ENCODE measurements around the gene PRKCH. TPM values are rescaled to one million over a fixed set of nuclear protein-coding genes. Genes with fewer than 3 reads are reported as not detected.
A peak's percentile ranks its signal among the peaks of the same experiment; 100 is the strongest.

Gene PRKCH
- total RNA-seq, 3 donors from 2014 or later (not counting 1 experiment from before 2014, with no cell fraction given) = 610 to 756 (median 618) TPM

DNA sequence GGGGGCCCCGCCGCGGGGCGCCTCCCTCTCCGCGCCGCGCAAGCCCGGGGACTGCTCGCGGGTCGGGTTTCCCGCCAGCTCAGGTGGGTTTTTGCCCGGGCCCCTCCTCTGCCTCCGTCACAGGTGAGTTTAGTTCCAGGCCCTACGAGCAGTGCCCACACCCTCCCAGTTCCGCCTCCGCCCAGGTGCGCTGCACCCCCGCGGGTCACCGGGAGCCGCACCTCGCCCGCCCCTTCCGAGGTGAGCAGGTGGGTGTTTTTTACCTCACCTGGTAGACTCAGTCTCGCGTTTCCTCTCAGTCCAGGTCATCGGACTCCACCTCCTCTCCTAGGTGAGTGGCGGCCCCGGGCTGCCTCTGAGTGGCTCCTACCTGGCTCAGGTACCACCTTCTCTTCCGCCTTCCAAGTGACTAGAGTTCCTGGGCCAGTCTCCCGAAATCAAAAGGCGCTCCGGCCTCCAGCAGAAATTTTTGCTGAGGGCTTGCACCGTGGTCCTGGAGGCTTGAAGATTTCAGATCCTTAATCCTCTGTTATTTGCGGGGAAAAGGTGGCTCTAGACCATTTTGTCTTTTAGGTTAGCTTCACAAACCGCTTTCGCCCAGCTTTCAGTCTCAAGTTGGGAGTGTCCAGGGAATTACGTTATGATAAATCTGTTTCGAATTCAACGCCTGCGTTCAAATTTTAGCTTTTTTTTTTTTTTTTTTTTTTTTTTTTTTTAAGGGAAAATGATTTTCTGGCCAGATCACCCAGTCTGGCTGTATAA is 40.0 kb upstream of the PRKCH start, which contains the start of gene TMEM30B:
Gene TMEM30B, minus strand, starts transcription at position 153 of the 762 bp plus-strand sequence. CDS start 191 bp downstream, outside the sequence.
- intact Hi-C loops (cut with micrococcal nuclease) = no loop called here
- Mint-ChIP-seq H3K36me3 (no peaks in the 10 kb centered on the region), H3K27ac (peak within 1 kb of the TSS; percentile 83 to 95), H3K4me1 (peaks cover 23 to 26% of the 10 kb centered on the region in 2 donors), H3K4me3 (peak within 1 kb of the TSS; percentile 95), H3K27me3 (ENCODE audit: low read depth in 2 of 2) (peaks cover 8 to 20% of the 10 kb centered on the region in 2 donors), H3K9me3 (no peaks in the 10 kb centered on the region)
- ATAC-seq (no peak), DNase-seq (no peak)
- no peaks in the 10 kb centered on the region for H3K9me3 ChIP-seq (ENCODE audit: control insufficient read depth, insufficient read depth, low read length)
- H3K4me1 ChIP-seq (ENCODE audit: control insufficient read depth, insufficient read depth, low read length) = peaks cover 16% of the 10 kb centered on the region
- no peaks in the 10 kb centered on the region for H3K27me3 ChIP-seq (ENCODE audit: control insufficient read depth, insufficient read depth, low read length)
- H3K4me3 ChIP-seq (ENCODE audit: low read length) = peak within 1 kb of the TSS; percentile 45
- peak within 1 kb of the TSS; percentile 69 for H3K27ac ChIP-seq (ENCODE audit: low read length)
- TF ChIP-seq, protein P1, sequence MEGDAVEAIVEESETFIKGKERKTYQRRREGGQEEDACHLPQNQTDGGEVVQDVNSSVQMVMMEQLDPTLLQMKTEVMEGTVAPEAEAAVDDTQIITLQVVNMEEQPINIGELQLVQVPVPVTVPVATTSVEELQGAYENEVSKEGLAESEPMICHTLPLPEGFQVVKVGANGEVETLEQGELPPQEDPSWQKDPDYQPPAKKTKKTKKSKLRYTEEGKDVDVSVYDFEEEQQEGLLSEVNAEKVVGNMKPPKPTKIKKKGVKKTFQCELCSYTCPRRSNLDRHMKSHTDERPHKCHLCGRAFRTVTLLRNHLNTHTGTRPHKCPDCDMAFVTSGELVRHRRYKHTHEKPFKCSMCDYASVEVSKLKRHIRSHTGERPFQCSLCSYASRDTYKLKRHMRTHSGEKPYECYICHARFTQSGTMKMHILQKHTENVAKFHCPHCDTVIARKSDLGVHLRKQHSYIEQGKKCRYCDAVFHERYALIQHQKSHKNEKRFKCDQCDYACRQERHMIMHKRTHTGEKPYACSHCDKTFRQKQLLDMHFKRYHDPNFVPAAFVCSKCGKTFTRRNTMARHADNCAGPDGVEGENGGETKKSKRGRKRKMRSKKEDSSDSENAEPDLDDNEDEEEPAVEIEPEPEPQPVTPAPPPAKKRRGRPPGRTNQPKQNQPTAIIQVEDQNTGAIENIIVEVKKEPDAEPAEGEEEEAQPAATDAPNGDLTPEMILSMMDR (IDR thresholded peaks at IDR 0.05) = no peak
- 21% methylated on average over 40 of the region's 43 CpGs for WGBS (ENCODE audit: insufficient coverage)
- H3K36me3 ChIP-seq (ENCODE audit: control insufficient read depth, insufficient read depth, low read length) = no peaks in the 10 kb centered on the region

DNA sequence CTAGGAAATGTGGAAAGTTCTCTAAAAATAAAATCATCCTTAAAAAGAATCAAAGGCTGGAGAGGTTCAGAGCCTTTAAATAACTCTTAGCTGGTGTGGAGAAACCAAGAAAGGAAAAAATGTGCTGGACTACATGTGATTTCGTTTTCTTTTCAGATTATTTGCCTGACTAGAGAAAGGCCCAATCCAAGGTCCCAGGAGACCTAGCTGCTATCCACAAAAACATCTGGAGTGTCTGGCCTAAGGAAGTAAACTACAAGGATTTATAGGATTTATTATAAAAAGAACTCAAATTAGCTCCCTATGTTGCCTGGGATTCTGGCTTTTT is 39.5 kb upstream of the PRKCH start:
- Mint-ChIP-seq H3K4me1 (peaks cover 25 to 27% of the 10 kb centered on the region in 2 donors), H3K9me3 (no peaks in the 10 kb centered on the region), H3K27ac (no peak overlapping the region), H3K4me3 (peak overlapping the region; percentile 89), H3K27me3 (ENCODE audit: low read depth in 2 of 2) (peaks cover 8 to 20% of the 10 kb centered on the region in 2 donors), H3K36me3 (no peaks in the 10 kb centered on the region)
- intact Hi-C loops (cut with micrococcal nuclease) = no loop called here
- H3K27ac ChIP-seq (ENCODE audit: low read length) = no peak overlapping the region
- TF ChIP-seq, protein P1 (IDR thresholded peaks at IDR 0.05) = no peak
- no peak overlapping the region for H3K4me3 ChIP-seq (ENCODE audit: low read length)
- peaks cover 16% of the 10 kb centered on the region for H3K4me1 ChIP-seq (ENCODE audit: control insufficient read depth, insufficient read depth, low read length)
- DNase-seq = no peak
- H3K9me3 ChIP-seq (ENCODE audit: control insufficient read depth, insufficient read depth, low read length) = no peaks in the 10 kb centered on the region
- WGBS (ENCODE audit: insufficient coverage) = 80% methylated on average over 1 of the region's 1 CpG
- H3K27me3 ChIP-seq (ENCODE audit: control insufficient read depth, insufficient read depth, low read length) = no peaks in the 10 kb centered on the region
- no peaks in the 10 kb centered on the region for H3K36me3 ChIP-seq (ENCODE audit: control insufficient read depth, insufficient read depth, low read length)
- no peak for ATAC-seq

DNA sequence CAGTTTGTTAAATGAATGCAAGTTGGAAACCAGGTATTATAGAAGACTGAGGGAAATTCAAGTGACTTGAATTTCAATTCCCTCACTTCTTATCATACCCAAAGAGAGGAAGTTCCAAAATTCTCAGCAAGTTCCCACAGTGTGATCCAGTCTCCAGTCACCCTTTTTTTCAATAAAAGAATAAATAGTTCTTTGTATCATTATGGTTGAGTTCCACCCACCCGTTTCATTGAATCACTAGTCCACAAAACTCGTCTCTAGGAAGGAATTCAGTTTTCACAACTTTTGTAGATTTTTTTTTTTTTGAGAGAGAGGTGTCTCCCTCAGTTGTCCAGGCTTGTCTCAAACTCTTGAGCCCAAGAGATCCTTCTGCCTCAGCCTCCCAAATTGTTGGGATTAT is 38.6 kb upstream of the PRKCH start:
- H3K27me3 Mint-ChIP-seq (ENCODE audit: low read depth in 2 of 2) = peaks cover 2 to 20% of the 10 kb centered on the region in 2 donors
- H3K27ac Mint-ChIP-seq = no peak overlapping the region
- no peak overlapping the region for H3K4me3 Mint-ChIP-seq
- H3K36me3 ChIP-seq (ENCODE audit: control insufficient read depth, insufficient read depth, low read length) = no peaks in the 10 kb centered on the region
- no peaks in the 10 kb centered on the region for H3K36me3 Mint-ChIP-seq
- WGBS (ENCODE audit: insufficient coverage) = 79% methylated on average over 2 of the region's 2 CpGs
- no peak overlapping the region for H3K4me3 ChIP-seq (ENCODE audit: low read length)
- no peaks in the 10 kb centered on the region for H3K9me3 ChIP-seq (ENCODE audit: control insufficient read depth, insufficient read depth, low read length)
- DNase-seq (no peak), ATAC-seq (no peak)
- no peak overlapping the region for H3K27ac ChIP-seq (ENCODE audit: low read length)
- H3K4me1 Mint-ChIP-seq = peaks cover 25 to 27% of the 10 kb centered on the region in 2 donors
- intact Hi-C loops (cut with micrococcal nuclease) = no loop called here
- peaks cover 16% of the 10 kb centered on the region for H3K4me1 ChIP-seq (ENCODE audit: control insufficient read depth, insufficient read depth, low read length)
- TF ChIP-seq, protein P1 (IDR thresholded peaks at IDR 0.05) = no peak
- H3K9me3 Mint-ChIP-seq = no peaks in the 10 kb centered on the region
- no peaks in the 10 kb centered on the region for H3K27me3 ChIP-seq (ENCODE audit: control insufficient read depth, insufficient read depth, low read length)

Measured in natural killer cell (primary cell).